ENCODE results near the gene NDE1. TPM values are rescaled to one million over a fixed set of nuclear protein-coding genes. Genes with fewer than 3 reads are reported as not detected.

NDE1 gene
- total RNA-seq, 1 donor from 2014 or later: 12.4 TPM

- H3K27me3 Mint-ChIP-seq (ENCODE audit: unreplicated experiment): no peaks in the 10 kb centered on the region
- H3K36me3 Mint-ChIP-seq (ENCODE audit: unreplicated experiment): no peaks in the 10 kb centered on the region
- no peak for TF ChIP-seq CTCF (IDR thresholded peaks at IDR 0.05; ENCODE audit: partially characterized antibody, unreplicated experiment)
- no peak overlapping the region for H3K4me3 Mint-ChIP-seq (ENCODE audit: unreplicated experiment)
- H3K27ac Mint-ChIP-seq (ENCODE audit: unreplicated experiment): no peak overlapping the region
- H3K4me1 Mint-ChIP-seq (ENCODE audit: low read depth, unreplicated experiment): no peaks in the 10 kb centered on the region
- no peaks in the 10 kb centered on the region for H3K9me3 Mint-ChIP-seq (ENCODE audit: unreplicated experiment)
- no peak for DNase-seq
Observed at GRCh38 chr16:15621889-15622288, 28.2 kb upstream of the NDE1 start.

- no peak for TF ChIP-seq CTCF (IDR thresholded peaks at IDR 0.05; ENCODE audit: partially characterized antibody, unreplicated experiment)
- peaks cover 3% of the 10 kb centered on the region for H3K9me3 Mint-ChIP-seq (ENCODE audit: unreplicated experiment)
- H3K27me3 Mint-ChIP-seq (ENCODE audit: unreplicated experiment): no peaks in the 10 kb centered on the region
- H3K4me3 Mint-ChIP-seq (ENCODE audit: unreplicated experiment): no peak overlapping the region
- H3K36me3 Mint-ChIP-seq (ENCODE audit: unreplicated experiment): peaks cover 8% of the 10 kb centered on the region
- no peak overlapping the region for H3K27ac Mint-ChIP-seq (ENCODE audit: unreplicated experiment)
- H3K4me1 Mint-ChIP-seq (ENCODE audit: low read depth, unreplicated experiment): no peaks in the 10 kb centered on the region
- DNase-seq: no peak
Observed at GRCh38 chr16:15631730-15632409, 18.2 kb upstream of the NDE1 start.

- Mint-ChIP-seq H3K27me3 (ENCODE audit: unreplicated experiment) (no peaks in the 10 kb centered on the region), H3K4me3 (ENCODE audit: unreplicated experiment) (no peak overlapping the region), H3K27ac (ENCODE audit: unreplicated experiment) (no peak overlapping the region), H3K9me3 (ENCODE audit: unreplicated experiment) (peaks cover 3% of the 10 kb centered on the region), H3K36me3 (ENCODE audit: unreplicated experiment) (peaks cover 8% of the 10 kb centered on the region), H3K4me1 (ENCODE audit: low read depth, unreplicated experiment) (no peaks in the 10 kb centered on the region)
- TF ChIP-seq CTCF (IDR thresholded peaks at IDR 0.05; ENCODE audit: partially characterized antibody, unreplicated experiment): no peak
- no peak for DNase-seq
Observed at GRCh38 chr16:15635926-15636325, 14.1 kb upstream of the NDE1 start.

- Mint-ChIP-seq H3K4me1 (ENCODE audit: low read depth, unreplicated experiment) (peaks cover 3% of the 10 kb centered on the region), H3K36me3 (ENCODE audit: unreplicated experiment) (peaks cover 8% of the 10 kb centered on the region), H3K27me3 (ENCODE audit: unreplicated experiment) (no peaks in the 10 kb centered on the region), H3K27ac (ENCODE audit: unreplicated experiment) (no peak overlapping the region), H3K4me3 (ENCODE audit: unreplicated experiment) (no peak overlapping the region), H3K9me3 (ENCODE audit: unreplicated experiment) (peaks cover 3% of the 10 kb centered on the region)
- no peak for TF ChIP-seq CTCF (IDR thresholded peaks at IDR 0.05; ENCODE audit: partially characterized antibody, unreplicated experiment)
- DNase-seq: no peak
Observed at GRCh38 chr16:15636392-15636873, 13.6 kb upstream of the NDE1 start.

GRCh38 chr16:15639061-15639568 is 10.9 kb upstream of the NDE1 start:
- Mint-ChIP-seq H3K4me3 (ENCODE audit: unreplicated experiment) (no peak overlapping the region), H3K4me1 (ENCODE audit: low read depth, unreplicated experiment) (peaks cover 6% of the 10 kb centered on the region), H3K9me3 (ENCODE audit: unreplicated experiment) (no peaks in the 10 kb centered on the region), H3K27ac (ENCODE audit: unreplicated experiment) (no peak overlapping the region), H3K36me3 (ENCODE audit: unreplicated experiment) (no peaks in the 10 kb centered on the region), H3K27me3 (ENCODE audit: unreplicated experiment) (no peaks in the 10 kb centered on the region)
- TF ChIP-seq CTCF (IDR thresholded peaks at IDR 0.05; ENCODE audit: partially characterized antibody, unreplicated experiment): no peak
- no peak for DNase-seq
